HCT116 (cell line): Measurements from ENCODE around the gene COL23A1. TPM values are rescaled to one million over a fixed set of nuclear protein-coding genes. Genes with fewer than 3 reads are reported as not detected.

Source experiments
- ATAC-seq: fragments of 200-7000 bp; cut with Tn5 transposase; 2 replicates; pipeline ENCODE4 v1.9.1; 2020; ENCODE audit warnings: mild to moderate bottlenecking, moderate library complexity
- BruUV-seq: library from RNA; stranded (reverse); fragments of 400-500 nt; replicated peaks from 2 replicates; lab custom pipeline; 2021; lab: Mats Ljungman, UMichigan
- CTCF ChIA-PET: fragments of 300-600 bp; sonication (Branson Sonifier 250); formaldehyde crosslinking; loops from one replicate; lab custom pipeline; 2021; ENCODE audit warnings: antibody characterized with exemption; lab: Charles Lee
- POLR2A ChIA-PET: fragments of 300-600, 350-600 bp; sonication (Branson Sonifier 250); formaldehyde crosslinking; loops from one replicate; lab custom pipeline; 2021; ENCODE audit warnings: antibody characterized with exemption; lab: Charles Lee
- RAD21 ChIA-PET, 2 experiments: fragments of 300-600 bp; sonication (Branson Sonifier 250); formaldehyde crosslinking; loops; one replicate each; lab custom pipeline; 2023; ENCODE audit warnings: low total read pairs in 2 of 2; ENCODE audit not compliant: uncharacterized antibody in 2 of 2, unreplicated experiment in 2 of 2, low non-redundant PET in 1 of 2; lab: Charles Lee
- DNase-seq: peaks from one replicate; pipeline ENCODE4 v3.0.0-alpha.2; 2010; ENCODE audit warnings: low read depth, low spot score
- H2AFZ ChIP-seq: fragments of 200-600 bp; shearing (Covaris generic), sonication (generic); 2 replicates; pipeline ENCODE4 v1.6.1; 2017; ENCODE audit warnings: low read depth, mixed run types, mixed read lengths, antibody characterized with exemption, low read length; ENCODE audit not compliant: poor library complexity, severe bottlenecking
- H3K27ac ChIP-seq: 2 replicates; pipeline ENCODE4 v1.5.1; 2012; ENCODE audit warnings: low read depth, low read length
- H3K27me3 ChIP-seq: fragments of 200-600 bp; sonication (generic); 2 replicates; pipeline ENCODE4 v1.6.1; 2016; ENCODE audit warnings: mixed run types, low read length, mixed read lengths; ENCODE audit not compliant: insufficient read depth
- H3K36me3 ChIP-seq, 2 experiments: fragments of 200-500 bp in 1 of 2; fragments of 200-600 bp in 1 of 2; sonication (Bioruptor generic) in 1 of 2; sonication (generic) in 1 of 2; 2 replicates each; pipeline versions ENCODE4 v1.5.1 to v1.6.1; 2014 to 2016; ENCODE audit warnings: low read length in 2 of 2, inconsistent platforms in 1 of 2, mixed read lengths in 1 of 2, mixed run types in 1 of 2; ENCODE audit not compliant: insufficient read depth in 2 of 2, control insufficient read depth in 1 of 2
- H3K4me1 ChIP-seq, 2 experiments: fragments of 200-600 bp in 1 of 2; sonication (generic) in 1 of 2; 2 replicates each; pipeline versions ENCODE4 v1.5.1 to v1.6.1; 2012 to 2017; ENCODE audit warnings: low read length in 2 of 2, inconsistent platforms in 1 of 2, mild to moderate bottlenecking in 1 of 2, mixed read lengths in 1 of 2, mixed run types in 1 of 2, moderate library complexity in 1 of 2; ENCODE audit not compliant: insufficient read depth in 2 of 2, control insufficient read depth in 1 of 2
- H3K4me2 ChIP-seq: fragments of 200-600 bp; sonication (generic); 2 replicates; pipeline ENCODE4 v1.6.1; 2017; ENCODE audit warnings: mixed run types, low read length, mixed read lengths
- H3K4me3 ChIP-seq, 2 experiments: fragments of 200-600 bp in 1 of 2; sonication (generic) in 1 of 2; replicated peaks in 1 of 2; 2 replicates each; pipeline ENCODE4 v1.5.1; 2011 to 2016; ENCODE audit warnings: low read length in 2 of 2, control low read depth in 1 of 2, low read depth in 1 of 2, mild to moderate bottlenecking in 1 of 2, mixed read lengths in 1 of 2, mixed run types in 1 of 2
- H3K79me2 ChIP-seq: fragments of 200-600 bp; sonication (generic); 2 replicates; pipeline ENCODE4 v1.6.1; 2017; ENCODE audit warnings: mild to moderate bottlenecking, mixed run types, low read length, moderate library complexity, mixed read lengths; ENCODE audit not compliant: insufficient read depth
- H3K9ac ChIP-seq: fragments of 200-600 bp; sonication (generic); 2 replicates; pipeline ENCODE4 v1.6.1; 2016; ENCODE audit warnings: low read length, mixed read lengths
- H3K9me2 ChIP-seq: fragments of 200-600 bp; sonication (generic), shearing (Covaris generic); 2 replicates; pipeline ENCODE4 v1.6.1; 2017; ENCODE audit warnings: mixed run types, mild to moderate bottlenecking, moderate library complexity; ENCODE audit not compliant: insufficient read depth
- H3K9me3 ChIP-seq, 2 experiments: fragments of 200-500 bp in 1 of 2; fragments of 200-600 bp in 1 of 2; sonication (Bioruptor generic) in 1 of 2; sonication (generic) in 1 of 2; 2 replicates each; pipeline ENCODE4 v1.6.1; 2014 to 2017; ENCODE audit warnings: low read length in 2 of 2, mixed read lengths in 2 of 2, inconsistent platforms in 1 of 2, low read depth in 1 of 2, mild to moderate bottlenecking in 1 of 2, mixed run types in 1 of 2, moderate library complexity in 1 of 2; ENCODE audit not compliant: control insufficient read depth in 1 of 2, insufficient read depth in 1 of 2
- H4K20me1 ChIP-seq: fragments of 200-600 bp; sonication (generic), shearing (Covaris generic); 2 replicates; pipeline ENCODE4 v1.6.1; 2017; ENCODE audit warnings: mixed run types, mild to moderate bottlenecking, moderate library complexity; ENCODE audit not compliant: insufficient read depth
- ATF3 ChIP-seq: IDR thresholded peaks from 2 replicates; pipeline ENCODE4 v1.6.1; 2012
- CEBPB ChIP-seq: IDR thresholded peaks from 2 replicates; pipeline ENCODE4 v1.6.1; 2012; ENCODE audit warnings: low read depth
- CTCF ChIP-seq, 3 experiments: fragments of 200-600 bp in 1 of 3; sonication (generic) in 1 of 3; IDR thresholded peaks in 2 of 3; conservative IDR thresholded peaks in 1 of 3; 2 replicates each; pipeline ENCODE4 v1.5.1; 2012 to 2017; ENCODE audit warnings: low read depth in 2 of 3, low read length in 2 of 3, antibody characterized with exemption in 1 of 3, borderline replicate concordance in 1 of 3, control low read depth in 1 of 3, mild to moderate bottlenecking in 1 of 3, mixed read lengths in 1 of 3, mixed run types in 1 of 3, moderate library complexity in 1 of 3; ENCODE audit not compliant: insufficient read depth in 1 of 3
- EGR1 ChIP-seq: IDR thresholded peaks from 2 replicates; pipeline ENCODE4 v1.6.1; 2012; ENCODE audit warnings: low read depth
- EZH2 ChIP-seq: fragments of 200-600 bp; sonication (generic); IDR thresholded peaks from 2 replicates; pipeline ENCODE4 v1.6.1; 2017; ENCODE audit warnings: antibody characterized with exemption, mixed run types
- EZH2phosphoT487 ChIP-seq: fragments of 200-600 bp; IDR thresholded peaks from 2 replicates; pipeline ENCODE4 v1.6.1; 2018; ENCODE audit warnings: antibody characterized with exemption, borderline replicate concordance
- MAX ChIP-seq: IDR thresholded peaks from 2 replicates; pipeline ENCODE4 v1.6.1; 2012
- POLR2A ChIP-seq: IDR thresholded peaks from 2 replicates; pipeline ENCODE4 v1.7.0; 2011; ENCODE audit warnings: borderline replicate concordance; ENCODE audit not compliant: insufficient read depth, insufficient read length; ENCODE audit errors: extremely low read depth
- RAD21 ChIP-seq: IDR thresholded peaks from 2 replicates; pipeline ENCODE4 v1.6.1; 2012; ENCODE audit warnings: low read depth, mild to moderate bottlenecking
- REST ChIP-seq: IDR thresholded peaks from 2 replicates; pipeline ENCODE4 v1.6.1; 2012; ENCODE audit warnings: low read depth
- SRF ChIP-seq: IDR thresholded peaks from 2 replicates; pipeline ENCODE4 v1.6.1; 2012; ENCODE audit warnings: low read depth
- ZBTB33 ChIP-seq: IDR thresholded peaks from 2 replicates; pipeline ENCODE4 v1.6.1; 2011; ENCODE audit warnings: mild to moderate bottlenecking, low read length, moderate library complexity; ENCODE audit not compliant: insufficient replicate concordance; ENCODE audit errors: extremely low read depth
- ZFX ChIP-seq: fragments of 450-650 bp; IDR thresholded peaks from 2 replicates; pipeline ENCODE4 v1.6.1; 2017
- ZNF274 ChIP-seq: fragments of 200-500 bp; sonication (Bioruptor generic); IDR thresholded peaks from 2 replicates; pipeline ENCODE4 v1.6.1; 2014; ENCODE audit warnings: mild to moderate bottlenecking, low read depth, low read length, inconsistent platforms
- intact Hi-C: fragments of 100-400 bp; cut with micrococcal nuclease; formaldehyde crosslinking; loops from 2 replicates; pipeline ENCODE4 v1.10.0; 2022
- total RNA-seq: library from RNA; stranded (reverse); gene quantifications from one replicate; pipeline ENCODE4 v1.2.1, GENCODE V29; 2021; ENCODE audit not compliant: unreplicated experiment

The COL23A1 gene
- total RNA-seq, 1 experiment from 2014 or later: not detected

GRCh38 chr5:178350361-178351220, 239.6 kb downstream of the COL23A1 start (continued):
- TF ChIP-seq CTCF (IDR thresholded peaks at IDR 0.05 in 2 of 3, conservative IDR thresholded peaks at IDR 0.05 in 1 of 3; ENCODE audit: borderline replicate concordance in 1 of 3, insufficient read depth in 1 of 3, low read depth in 2 of 3, low read length in 2 of 3): no peak
- no peak for TF ChIP-seq CEBPB
- TF ChIP-seq MAX: no peak
- TF ChIP-seq, all 23 proteins: peak for 0

- intact Hi-C loops: no loop called here
- ATAC-seq: no peak
- H3K9me3 ChIP-seq: no peaks in the 10 kb centered on the region
- DNase-seq: no peak
- no peak overlapping the region for H2AFZ ChIP-seq
- no peak overlapping the region for H3K27ac ChIP-seq
- ChIA-PET RAD21 (no interaction called here), CTCF (no interaction called here), POLR2A (no interaction called here)
- H3K9ac ChIP-seq: no peak overlapping the region
- H3K27me3 ChIP-seq: no peaks in the 10 kb centered on the region
- H4K20me1 ChIP-seq: no peaks in the 10 kb centered on the region
- no TSS peak for BruUV-seq
- H3K4me2 ChIP-seq: no peak overlapping the region
- no peaks in the 10 kb centered on the region for H3K79me2 ChIP-seq
- H3K4me3 ChIP-seq: no peak overlapping the region
- no peaks in the 10 kb centered on the region for H3K4me1 ChIP-seq
- no peaks in the 10 kb centered on the region for H3K9me2 ChIP-seq
- H3K36me3 ChIP-seq: no peaks in the 10 kb centered on the region
- TF ChIP-seq MAX (no peak), EGR1 (no peak), SRF (no peak), ZFX (no peak), EZH2phosphoT487 (no peak), REST (no peak), RAD21 (no peak), ZNF274 (no peak), EZH2 (no peak), ZBTB33 (no peak), ATF3 (no peak), POLR2A (no peak)
Measured at GRCh38 chr5:178349625-178350353, 240.4 kb downstream of the COL23A1 start.
